Keratinocyte (primary cell): ENCODE measurements around the gene PNMA6F. TPM values are rescaled to one million over a fixed set of nuclear protein-coding genes. Genes with fewer than 3 reads are reported as not detected.

Experiments used
- DNase-seq: peaks from one replicate; pipeline ENCODE4 v3.0.0-alpha.2; 2011; ENCODE audit warnings: low read depth, missing footprints, low spot score
- FAIRE-seq: peaks from 2 replicates; lab custom pipeline; 2011; peaks lifted over from hg19 to GRCh38; lab: Jason Lieb, UNC
- H2AFZ ChIP-seq: 2 replicates; pipeline ENCODE4 v1.6.0; 2012; ENCODE audit warnings: low read length, control low read depth, inconsistent platforms; ENCODE audit not compliant: control insufficient read depth
- H3K27ac ChIP-seq: 2 replicates; pipeline ENCODE4 v1.5.1; 2011; ENCODE audit warnings: low read length; ENCODE audit not compliant: control insufficient read depth, insufficient read depth
- H3K27me3 ChIP-seq: 3 replicates; pipeline ENCODE4 v1.6.0; 2011; ENCODE audit warnings: low read length; ENCODE audit not compliant: control insufficient read depth, insufficient read depth; ENCODE audit errors: extremely low read depth
- H3K36me3 ChIP-seq, 2 experiments: 2 replicates in 1 of 2; 3 replicates in 1 of 2; pipeline ENCODE4 v1.5.1; 2011; ENCODE audit warnings: low read length in 2 of 2, mild to moderate bottlenecking in 1 of 2; ENCODE audit not compliant: control insufficient read depth in 2 of 2, insufficient read depth in 2 of 2; ENCODE audit errors: extremely low read depth in 1 of 2
- H3K4me1 ChIP-seq: 3 replicates; pipeline ENCODE4 v1.5.1; 2011; ENCODE audit warnings: low read length; ENCODE audit not compliant: control insufficient read depth, insufficient read depth; ENCODE audit errors: extremely low read depth
- H3K4me2 ChIP-seq: 3 replicates; pipeline ENCODE4 v1.6.0; 2011; ENCODE audit warnings: low read depth, low read length; ENCODE audit not compliant: control insufficient read depth, insufficient read depth; ENCODE audit errors: extremely low read depth
- H3K4me3 ChIP-seq, 3 experiments: fragments of 200-600 bp in 1 of 3; sonication (generic) in 1 of 3; 2 replicates in 2 of 3; 3 replicates in 1 of 3; pipeline ENCODE4 v1.5.1; 2011 to 2016; ENCODE audit warnings: low read length in 3 of 3, mild to moderate bottlenecking in 3 of 3, control low read depth in 2 of 3, inconsistent platforms in 1 of 3, low read depth in 1 of 3, mixed read lengths in 1 of 3, mixed run types in 1 of 3, moderate library complexity in 1 of 3; ENCODE audit not compliant: control insufficient read depth in 2 of 3, insufficient read depth in 2 of 3; ENCODE audit errors: extremely low read depth in 1 of 3
- H3K79me2 ChIP-seq: 2 replicates; pipeline ENCODE4 v1.6.0; 2012; ENCODE audit warnings: low read length; ENCODE audit not compliant: control insufficient read depth, insufficient read depth
- H3K9ac ChIP-seq: 3 replicates; pipeline ENCODE4 v1.6.0; 2011; ENCODE audit warnings: low read length; ENCODE audit not compliant: control insufficient read depth, insufficient read depth; ENCODE audit errors: extremely low read depth
- H3K9me1 ChIP-seq: 3 replicates; pipeline ENCODE4 v1.6.0; 2011; ENCODE audit warnings: low read length; ENCODE audit not compliant: control insufficient read depth, insufficient read depth; ENCODE audit errors: extremely low read depth
- H3K9me3 ChIP-seq: 2 replicates; pipeline ENCODE4 v1.5.1; 2012; ENCODE audit warnings: low read depth, low read length; ENCODE audit not compliant: control insufficient read depth
- H4K20me1 ChIP-seq: 3 replicates; pipeline ENCODE4 v1.6.0; 2011; ENCODE audit warnings: low read length; ENCODE audit not compliant: control insufficient read depth, insufficient read depth; ENCODE audit errors: extremely low read depth
- CTCF ChIP-seq, 3 experiments: IDR thresholded peaks in 1 of 3; conservative IDR thresholded peaks in 1 of 3; optimal IDR thresholded peaks in 1 of 3; 2 replicates in 2 of 3; 3 replicates in 1 of 3; pipeline versions ENCODE3 to v1.5.1; 2011; ENCODE audit warnings: low read length in 3 of 3, mild to moderate bottlenecking in 3 of 3, moderate library complexity in 2 of 3, control low read depth in 1 of 3, inconsistent platforms in 1 of 3; ENCODE audit not compliant: insufficient read depth in 2 of 3; ENCODE audit errors: extremely low read depth in 1 of 3
- EZH2 ChIP-seq: IDR thresholded peaks from one replicate; pipeline ENCODE4 v1.6.1; 2012; ENCODE audit warnings: inconsistent platforms, mild to moderate bottlenecking, low read length, moderate library complexity
- dilution Hi-C: fragments of 300-500 bp; cut with MboI; formaldehyde crosslinking; loops from one replicate; pipeline ENCODE4 v1.7.0; 2020; ENCODE audit warnings: low sequenced_read_pairs; ENCODE audit not compliant: extremely low pct_ligation_motif_present
- polyA plus RNA-seq, 5 experiments: library from polyadenylated mRNA; depleted of rRNA in 3 of 5; stranded (reverse) in 3 of 5; stranded (forward) in 1 of 5; unstranded in 1 of 5; fragments of >200 nt; gene quantifications; 1 replicate in 1 of 5; 2 replicates in 3 of 5; 3 replicates in 1 of 5; pipeline versions ENCODE4 v1.2.1 to v1.2.3, GENCODE V29; 2011 to 2012; ENCODE audit warnings: missing spikeins in 2 of 5, low read depth in 1 of 5, low replicate concordance in 1 of 5

PNMA6F gene
- polyA plus RNA-seq, 1 donor (not counting 4 experiments of a cell fraction or from before 2014, with no cell fraction given), result not detected

- H3K36me3 ChIP-seq, result peaks cover 0 to 4% of the 10 kb centered on the region in 2 experiments
- FAIRE-seq (no peak), DNase-seq (no peak)
- no peak overlapping the region for H2AFZ ChIP-seq
- H3K9ac ChIP-seq, result no peak overlapping the region
- no peak overlapping the region for H3K4me2 ChIP-seq
- no peaks in the 10 kb centered on the region for H3K79me2 ChIP-seq
- H3K27ac ChIP-seq, result no peak overlapping the region
- no peak for TF ChIP-seq EZH2
- TF ChIP-seq CTCF (optimal IDR thresholded peaks at IDR 0.05 in 1 of 3, IDR thresholded peaks at IDR 0.05 in 1 of 3, conservative IDR thresholded peaks at IDR 0.05 in 1 of 3; ENCODE audit: extremely low read depth in 1 of 3, insufficient read depth in 2 of 3, low read length in 3 of 3), result no peak
- H3K4me1 ChIP-seq, result no peaks in the 10 kb centered on the region
- H3K27me3 ChIP-seq, result no peaks in the 10 kb centered on the region
- H3K9me3 ChIP-seq, result no peaks in the 10 kb centered on the region
- no peak overlapping the region for H3K4me3 ChIP-seq
- H3K9me1 ChIP-seq, result no peaks in the 10 kb centered on the region
- no peaks in the 10 kb centered on the region for H4K20me1 ChIP-seq
- dilution Hi-C loops, result no loop called here
These were observed 26.9 kb upstream of the PNMA6F start for GRCh38 chrX:153348421-153348820.

- no peak for FAIRE-seq
- Histone ChIP-seq H3K27ac (no peak overlapping the region), H3K79me2 (no peaks in the 10 kb centered on the region), H3K9me1 (no peaks in the 10 kb centered on the region), H3K27me3 (no peaks in the 10 kb centered on the region), H3K4me2 (no peak overlapping the region), H4K20me1 (no peaks in the 10 kb centered on the region), H3K36me3 (peaks cover 0 to 4% of the 10 kb centered on the region in 2 experiments), H3K4me1 (no peaks in the 10 kb centered on the region), H3K9me3 (no peaks in the 10 kb centered on the region), H2AFZ (no peak overlapping the region), H3K4me3 (no peak overlapping the region), H3K9ac (no peak overlapping the region)
- no peak for TF ChIP-seq CTCF (optimal IDR thresholded peaks at IDR 0.05 in 1 of 3, IDR thresholded peaks at IDR 0.05 in 1 of 3, conservative IDR thresholded peaks at IDR 0.05 in 1 of 3; ENCODE audit: extremely low read depth in 1 of 3, insufficient read depth in 2 of 3, low read length in 3 of 3)
- TF ChIP-seq EZH2, result no peak
- dilution Hi-C loops, result no loop called here
- no peak for DNase-seq
These were observed 26.0 kb upstream of the PNMA6F start for GRCh38 chrX:153347530-153347929.
